ENCODE data around the gene PRKG1. TPM values are rescaled to one million over a fixed set of nuclear protein-coding genes. Genes with fewer than 3 reads are reported as not detected.
"Not testable (repeated sequence)": the region's sequence is repeated elsewhere in the genome, so short reads cannot be mapped to it uniquely, and the experiment has no call there.

PRKG1 gene
- total RNA-seq, 1 donor = 1.2 TPM

DNA sequence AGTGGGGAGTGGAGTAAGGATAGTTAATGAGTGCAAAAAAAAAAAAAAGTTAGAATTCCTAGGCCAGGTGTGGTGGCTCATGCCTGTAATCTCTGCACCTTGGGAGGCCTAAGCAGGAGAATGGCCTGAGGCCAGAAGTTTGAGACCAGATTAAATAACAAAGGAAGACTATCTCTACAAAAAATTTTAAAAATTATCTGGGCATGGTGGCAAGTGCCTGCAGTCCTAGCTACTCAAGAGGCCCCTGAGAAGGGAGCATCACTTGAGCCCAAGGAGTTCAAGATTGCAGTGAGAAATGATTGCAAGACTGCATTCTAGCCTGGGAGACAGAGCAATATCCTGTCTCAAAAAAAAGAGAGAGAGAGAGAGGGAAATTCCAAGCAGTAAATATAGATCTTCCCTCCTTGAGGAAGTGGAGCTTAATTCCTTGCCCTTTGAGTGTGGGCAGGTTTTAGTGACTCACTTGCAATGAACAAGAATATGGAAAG, 644.6 kb downstream of the PRKG1 start:
- no peaks in the 10 kb centered on the region for H3K9me3 ChIP-seq (ENCODE audit: low read depth, low read length)
- H3K27me3 ChIP-seq (ENCODE audit: insufficient read depth, low read length) = no peaks in the 10 kb centered on the region
- H3K4me1 ChIP-seq (ENCODE audit: insufficient read depth, low read length) = no peaks in the 10 kb centered on the region
- no peak overlapping the region for H3K4me3 ChIP-seq (ENCODE audit: low read length)

DNA sequence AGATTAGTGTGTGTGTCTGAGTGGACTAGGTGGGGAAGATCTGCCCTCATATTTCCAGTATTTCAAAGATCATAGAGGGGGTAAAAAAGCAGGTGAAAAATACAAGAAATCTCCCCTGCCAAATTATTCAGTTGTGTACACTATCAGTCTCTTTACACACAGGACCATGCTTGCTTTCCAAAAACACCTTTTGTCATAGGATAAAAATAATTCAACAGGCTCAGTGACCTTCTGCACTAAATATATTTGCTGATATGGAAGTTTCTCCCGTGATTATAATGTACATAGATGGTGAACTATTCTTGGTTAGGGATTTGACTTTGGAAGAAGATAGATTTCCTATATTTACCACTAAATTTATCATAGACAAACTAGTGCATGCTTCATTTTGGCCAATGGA, 649.8 kb downstream of the PRKG1 start:
- H3K27me3 ChIP-seq (ENCODE audit: insufficient read depth, low read length) = no peaks in the 10 kb centered on the region
- H3K4me1 ChIP-seq (ENCODE audit: insufficient read depth, low read length) = no peaks in the 10 kb centered on the region
- H3K4me3 ChIP-seq (ENCODE audit: low read length) = no peak overlapping the region
- no peaks in the 10 kb centered on the region for H3K9me3 ChIP-seq (ENCODE audit: low read depth, low read length)

DNA sequence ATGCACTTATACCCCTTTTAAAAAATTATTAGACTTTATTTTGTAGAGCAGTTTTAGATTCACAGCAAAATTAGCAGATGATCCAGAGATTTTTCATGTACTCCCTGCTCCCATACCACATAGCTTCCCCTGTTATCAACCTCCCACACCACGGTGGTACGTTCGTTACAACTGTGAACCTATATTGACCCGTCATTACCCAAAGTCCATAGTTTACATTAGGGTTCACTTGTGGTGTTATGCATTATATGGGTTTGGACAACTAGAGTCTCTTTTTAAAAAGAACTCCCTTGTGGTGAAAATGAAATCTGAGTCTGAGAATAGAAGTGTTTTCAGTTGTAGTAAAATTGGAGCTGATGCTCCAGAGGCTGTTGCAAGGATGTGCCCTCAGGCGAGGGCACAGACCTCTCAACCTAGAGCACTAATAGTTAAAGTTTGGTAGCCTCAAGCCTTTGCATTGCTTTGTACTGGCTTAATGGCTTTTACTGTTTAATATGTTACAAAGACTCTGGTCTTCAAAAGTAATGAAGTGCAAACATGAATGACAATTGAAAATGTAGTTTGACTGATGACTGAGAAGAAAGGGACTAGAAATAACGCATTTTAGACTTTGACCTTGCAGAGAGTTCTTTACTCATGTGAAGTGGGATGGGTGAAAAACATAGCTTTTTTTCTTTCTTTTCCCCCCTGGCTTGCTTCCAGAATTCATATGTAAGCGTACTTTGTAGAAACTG, 655.7 kb downstream of the PRKG1 start:
- Histone ChIP-seq H3K4me1 (ENCODE audit: insufficient read depth, low read length) (no peaks in the 10 kb centered on the region), H3K9me3 (ENCODE audit: low read depth, low read length) (no peaks in the 10 kb centered on the region), H3K27me3 (ENCODE audit: insufficient read depth, low read length) (no peaks in the 10 kb centered on the region), H3K4me3 (ENCODE audit: low read length) (no peak overlapping the region)

DNA sequence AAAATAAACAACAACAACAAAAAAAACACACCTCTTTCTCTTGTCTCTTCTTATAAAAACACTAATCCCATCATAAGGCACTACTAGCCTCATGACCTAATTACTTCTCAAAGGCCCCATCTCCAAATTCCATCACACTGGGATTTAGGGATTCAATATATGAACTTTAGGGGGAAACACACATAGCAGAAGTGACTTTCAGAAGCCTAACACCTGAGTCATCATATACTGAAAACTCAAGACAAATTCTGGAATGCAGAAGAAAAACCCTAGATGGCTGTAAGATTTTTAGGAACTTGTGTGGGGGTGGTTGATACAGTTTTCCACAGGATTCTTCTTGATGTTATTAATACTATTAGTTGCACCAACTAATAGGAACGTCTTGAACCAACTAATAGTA, 658.8 kb downstream of the PRKG1 start:
- Histone ChIP-seq H3K27me3 (ENCODE audit: insufficient read depth, low read length) (no peaks in the 10 kb centered on the region), H3K9me3 (ENCODE audit: low read depth, low read length) (no peaks in the 10 kb centered on the region), H3K4me1 (ENCODE audit: insufficient read depth, low read length) (no peaks in the 10 kb centered on the region), H3K4me3 (ENCODE audit: low read length) (no peak overlapping the region)

DNA sequence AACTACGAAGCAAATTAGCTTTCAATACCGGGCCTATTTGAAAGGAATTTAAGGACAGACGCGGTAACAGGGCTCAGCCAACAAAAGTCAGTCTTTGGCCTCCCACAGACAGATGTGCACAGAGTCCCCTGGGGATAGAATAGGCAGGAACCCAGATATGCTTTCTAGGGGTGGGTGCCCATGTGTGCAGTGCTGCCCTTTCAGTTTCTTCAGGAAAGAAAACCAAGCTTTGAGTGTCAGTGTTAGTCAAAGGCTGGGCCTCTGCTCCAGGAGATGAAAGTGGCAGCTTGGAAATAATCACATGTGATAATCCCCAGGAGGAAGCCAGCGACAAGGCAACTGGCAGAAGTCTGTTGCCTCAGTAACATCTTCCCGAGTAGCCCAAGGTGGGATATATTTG, 668.9 kb downstream of the PRKG1 start:
- H3K27me3 ChIP-seq (ENCODE audit: insufficient read depth, low read length) = no peaks in the 10 kb centered on the region
- H3K4me3 ChIP-seq (ENCODE audit: low read length) = no peak overlapping the region
- H3K4me1 ChIP-seq (ENCODE audit: insufficient read depth, low read length) = no peaks in the 10 kb centered on the region
- no peaks in the 10 kb centered on the region for H3K9me3 ChIP-seq (ENCODE audit: low read depth, low read length)

DNA sequence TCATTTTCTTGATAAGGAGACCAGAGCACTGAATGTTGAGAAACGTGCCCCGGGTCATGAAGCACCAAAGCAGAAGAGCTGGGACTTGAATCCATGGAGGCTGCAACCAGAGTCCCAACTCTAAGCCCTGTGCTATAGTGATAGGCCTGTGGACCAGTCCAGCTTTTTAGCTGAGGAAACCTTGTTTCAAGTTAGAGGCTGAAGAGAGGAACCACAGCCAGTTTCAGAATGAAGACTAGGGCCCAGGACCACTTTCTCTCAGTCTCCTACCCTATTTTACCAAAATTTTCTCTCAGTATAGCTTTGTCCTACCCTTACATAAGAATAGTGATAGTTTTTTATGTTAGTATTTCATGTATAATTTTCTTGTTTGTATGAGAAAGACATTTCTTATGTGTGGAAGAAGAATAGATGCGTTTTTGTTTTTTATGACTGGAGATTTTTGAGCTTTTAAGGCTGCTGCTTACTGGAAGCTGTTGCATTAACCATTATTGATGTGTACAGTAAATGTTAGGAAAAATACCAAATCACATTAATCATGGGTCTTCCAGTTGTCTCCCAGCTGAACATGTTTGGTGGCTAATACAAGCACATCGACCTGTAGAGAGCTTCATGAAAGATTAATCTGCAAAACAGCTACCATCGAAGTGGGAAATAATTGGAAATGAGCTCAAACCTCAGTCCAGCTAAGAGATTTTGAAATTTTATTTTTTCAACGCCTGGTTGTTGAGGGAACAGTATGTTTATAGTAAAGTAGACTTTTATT, 670.1 kb downstream of the PRKG1 start:
- Histone ChIP-seq H3K4me1 (ENCODE audit: insufficient read depth, low read length) (no peaks in the 10 kb centered on the region), H3K4me3 (ENCODE audit: low read length) (no peak overlapping the region), H3K9me3 (ENCODE audit: low read depth, low read length) (no peaks in the 10 kb centered on the region), H3K27me3 (ENCODE audit: insufficient read depth, low read length) (no peaks in the 10 kb centered on the region)

DNA sequence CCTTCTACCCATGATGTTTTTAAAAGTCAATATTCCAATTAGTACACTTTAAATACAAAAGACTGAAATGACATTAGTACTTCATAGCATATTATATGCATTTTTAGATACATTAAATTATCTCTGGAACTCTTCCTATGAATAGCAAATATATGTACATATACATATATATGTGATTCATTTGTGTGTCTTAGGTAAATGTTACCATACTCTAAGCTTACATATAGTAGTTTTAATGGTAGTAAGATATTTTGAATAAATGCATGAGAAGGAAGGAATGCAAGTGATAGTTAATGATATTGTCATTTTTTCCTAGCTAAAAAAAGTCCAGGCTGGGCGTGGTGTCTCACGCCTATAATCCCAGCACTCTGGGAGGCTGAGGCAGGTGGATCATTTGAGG, 671.1 kb downstream of the PRKG1 start:
- Histone ChIP-seq H3K4me1 (ENCODE audit: insufficient read depth, low read length) (no peaks in the 10 kb centered on the region), H3K9me3 (ENCODE audit: low read depth, low read length) (no peaks in the 10 kb centered on the region), H3K4me3 (ENCODE audit: low read length) (no peak overlapping the region), H3K27me3 (ENCODE audit: insufficient read depth, low read length) (no peaks in the 10 kb centered on the region)

DNA sequence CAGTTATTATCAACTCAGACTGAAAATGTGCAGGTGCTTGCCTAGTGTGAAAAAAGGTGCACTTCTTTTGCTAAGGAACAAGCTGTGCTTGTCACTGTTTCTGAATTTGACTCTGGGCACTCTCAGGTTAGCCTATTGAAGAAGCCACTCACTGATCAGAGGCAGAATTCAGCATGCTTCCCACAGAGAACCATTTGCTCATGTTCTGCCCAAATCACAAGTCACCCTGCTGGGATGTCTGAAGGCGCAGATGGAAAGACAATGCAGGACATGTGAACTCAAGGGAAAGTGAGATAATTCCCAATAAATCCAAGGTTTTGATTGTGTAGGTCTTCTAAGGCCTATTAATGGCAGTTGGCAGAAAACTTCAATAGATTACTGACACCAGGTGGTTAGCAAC, 672.9 kb downstream of the PRKG1 start:
- H3K4me3 ChIP-seq (ENCODE audit: low read length) = no peak overlapping the region
- H3K4me1 ChIP-seq (ENCODE audit: insufficient read depth, low read length) = no peaks in the 10 kb centered on the region
- no peaks in the 10 kb centered on the region for H3K27me3 ChIP-seq (ENCODE audit: insufficient read depth, low read length)
- no peaks in the 10 kb centered on the region for H3K9me3 ChIP-seq (ENCODE audit: low read depth, low read length)

DNA sequence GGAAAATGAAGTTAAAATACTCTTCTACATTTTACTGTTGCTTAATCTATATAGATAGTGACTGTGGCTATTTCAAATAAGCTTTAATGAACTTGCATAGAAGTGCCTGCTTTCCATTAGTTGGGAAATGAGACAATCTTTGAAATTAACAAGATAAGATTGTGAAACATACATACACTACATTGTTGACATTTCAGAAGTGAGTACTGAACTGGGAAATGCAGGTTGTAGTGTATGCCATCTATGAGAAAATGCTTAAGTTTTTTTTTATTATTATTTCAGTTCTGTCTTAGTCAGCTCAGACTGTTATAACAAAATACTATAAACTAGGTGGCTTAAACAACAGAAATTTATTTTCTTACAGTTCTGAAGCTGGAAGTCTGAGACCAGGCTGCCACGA, 674.7 kb downstream of the PRKG1 start:
- H3K4me1 ChIP-seq (ENCODE audit: insufficient read depth, low read length) = no peaks in the 10 kb centered on the region
- H3K9me3 ChIP-seq (ENCODE audit: low read depth, low read length) = no peaks in the 10 kb centered on the region
- no peak overlapping the region for H3K4me3 ChIP-seq (ENCODE audit: low read length)
- H3K27me3 ChIP-seq (ENCODE audit: insufficient read depth, low read length) = no peaks in the 10 kb centered on the region

DNA sequence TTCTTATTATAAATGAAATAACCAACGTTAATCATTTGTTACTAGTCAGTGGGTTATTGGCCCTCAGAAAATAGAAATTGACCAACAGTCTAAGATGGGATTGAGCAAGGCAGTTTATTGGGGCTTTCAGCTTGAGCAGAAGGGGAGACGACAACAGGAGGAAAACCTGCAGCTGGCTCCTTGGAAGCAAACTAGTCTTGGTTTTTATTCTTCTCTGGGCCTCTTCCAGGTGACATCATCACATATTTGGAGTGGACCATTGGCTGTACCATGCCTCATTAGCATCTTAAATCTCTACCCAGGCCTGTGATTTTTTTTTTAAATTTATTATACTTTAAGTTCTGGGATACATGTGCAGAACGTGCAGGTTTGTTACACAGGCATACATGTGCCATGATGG, 684.1 kb downstream of the PRKG1 start:
- Histone ChIP-seq H3K4me1 (ENCODE audit: insufficient read depth, low read length) (no peaks in the 10 kb centered on the region), H3K27me3 (ENCODE audit: insufficient read depth, low read length) (no peaks in the 10 kb centered on the region), H3K4me3 (ENCODE audit: low read length) (no peak overlapping the region), H3K9me3 (ENCODE audit: low read depth, low read length) (no peaks in the 10 kb centered on the region)

DNA sequence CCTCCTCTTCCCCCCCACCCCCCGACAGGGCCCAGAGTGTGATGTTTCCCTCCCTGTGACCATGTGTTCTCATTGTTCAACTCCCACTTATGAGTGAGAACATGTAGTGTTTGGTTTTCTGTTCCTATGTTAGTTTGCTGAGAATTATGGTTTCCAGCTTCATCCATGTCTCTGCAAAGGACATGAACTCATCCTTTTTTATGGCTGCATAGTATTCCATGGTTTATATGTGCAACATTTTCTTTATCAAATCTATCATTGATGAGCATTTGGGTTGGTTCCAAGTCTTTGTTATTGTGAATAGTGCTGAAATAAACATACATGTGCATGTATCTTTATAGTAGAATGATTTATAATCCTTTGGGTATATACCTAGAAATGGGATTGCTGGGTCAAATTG, 684.6 kb downstream of the PRKG1 start:
- not testable (repeated sequence) for H3K9me3 ChIP-seq (ENCODE audit: low read depth, low read length); H3K27me3 ChIP-seq (ENCODE audit: insufficient read depth, low read length); H3K4me3 ChIP-seq (ENCODE audit: low read length); H3K4me1 ChIP-seq (ENCODE audit: insufficient read depth, low read length)

DNA sequence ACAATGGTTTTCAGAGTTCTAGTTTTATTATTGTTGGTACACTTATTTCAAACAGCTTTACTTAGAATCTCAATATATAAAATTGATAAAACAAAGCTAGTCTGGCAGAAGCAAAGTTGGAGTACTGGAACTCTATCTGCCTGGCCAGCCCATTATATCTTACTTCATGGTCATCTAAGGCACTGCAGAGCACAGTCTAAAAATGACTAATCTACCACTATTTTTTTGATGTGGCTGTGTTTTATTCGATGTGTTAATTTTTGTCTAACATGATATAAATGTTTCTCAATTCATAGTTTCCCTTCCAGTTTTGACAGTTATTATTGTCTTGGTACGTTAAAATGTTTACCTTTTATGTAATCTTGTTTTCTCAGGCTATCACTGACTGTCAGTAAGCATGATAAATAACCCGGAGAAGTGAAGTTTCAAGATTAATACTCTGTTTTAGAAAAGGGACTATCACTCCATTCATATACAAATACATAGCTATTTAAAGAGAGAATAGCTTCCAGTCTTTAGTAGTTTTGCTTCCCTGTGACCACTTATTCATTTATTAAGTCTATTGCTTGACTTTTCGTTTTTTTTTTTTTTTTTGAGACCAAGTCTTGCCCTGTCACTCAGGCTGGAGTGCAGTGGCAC, 685.7 kb downstream of the PRKG1 start:
- Histone ChIP-seq H3K4me3 (ENCODE audit: low read length) (no peak overlapping the region), H3K4me1 (ENCODE audit: insufficient read depth, low read length) (no peaks in the 10 kb centered on the region), H3K27me3 (ENCODE audit: insufficient read depth, low read length) (no peaks in the 10 kb centered on the region), H3K9me3 (ENCODE audit: low read depth, low read length) (no peaks in the 10 kb centered on the region)

DNA sequence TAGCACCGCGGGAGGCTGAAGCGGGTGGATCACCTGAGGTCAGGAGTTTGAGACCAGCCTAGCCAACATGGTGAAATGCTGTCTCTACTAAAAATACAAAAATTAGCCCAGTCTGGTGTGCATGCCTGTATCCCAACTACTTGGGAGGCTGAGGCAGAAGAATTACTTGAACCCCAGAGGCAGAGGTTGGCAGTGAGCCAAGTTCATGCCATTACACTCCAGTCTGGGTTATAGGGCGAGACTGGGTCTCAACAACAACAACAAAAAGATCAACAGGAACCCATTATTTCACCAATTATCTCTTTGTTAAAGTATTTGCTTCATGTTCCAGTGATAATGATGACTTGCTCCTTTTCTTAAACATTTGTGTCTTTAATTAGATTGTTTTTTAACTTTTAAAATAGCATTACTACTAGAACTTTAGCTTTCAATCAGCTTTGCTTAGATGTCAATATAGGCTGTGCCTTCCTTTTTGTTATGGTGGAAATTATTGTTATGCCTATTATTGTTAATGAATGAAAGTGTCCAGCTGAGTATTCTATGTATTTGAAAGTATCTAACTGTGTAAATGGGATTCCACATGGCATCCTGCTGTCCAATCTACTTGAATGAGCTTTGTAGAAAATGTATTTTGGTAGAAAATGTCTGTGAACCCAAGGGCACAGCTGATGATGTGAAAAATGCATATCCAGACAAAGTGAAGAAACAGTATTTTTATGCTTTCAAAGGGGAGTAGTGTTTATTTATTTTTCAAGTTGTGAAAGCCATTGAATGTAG, 686.8 kb downstream of the PRKG1 start:
- no peaks in the 10 kb centered on the region for H3K9me3 ChIP-seq (ENCODE audit: low read depth, low read length)
- no peaks in the 10 kb centered on the region for H3K27me3 ChIP-seq (ENCODE audit: insufficient read depth, low read length)
- no peak overlapping the region for H3K4me3 ChIP-seq (ENCODE audit: low read length)
- no peaks in the 10 kb centered on the region for H3K4me1 ChIP-seq (ENCODE audit: insufficient read depth, low read length)

DNA sequence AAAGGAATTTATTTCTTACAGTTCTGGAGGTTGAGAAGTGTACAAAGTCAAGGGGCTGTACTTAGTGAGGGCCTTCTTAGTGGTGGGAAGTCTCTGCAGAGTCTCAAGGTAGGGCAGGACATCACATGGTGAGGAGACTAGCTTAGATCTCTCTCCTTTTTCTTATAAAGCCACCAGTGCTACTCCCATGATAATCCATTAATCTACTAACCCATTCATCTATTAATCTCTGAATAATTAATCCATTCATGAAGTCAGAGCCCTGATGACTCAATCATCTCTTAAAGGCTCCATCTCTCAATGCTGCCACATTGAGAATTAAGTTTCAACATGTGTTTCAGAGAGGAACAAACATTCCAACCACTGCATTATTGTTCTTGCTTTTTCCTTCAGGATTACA, 689.5 kb downstream of the PRKG1 start:
- Histone ChIP-seq H3K9me3 (ENCODE audit: low read depth, low read length) (no peaks in the 10 kb centered on the region), H3K27me3 (ENCODE audit: insufficient read depth, low read length) (no peaks in the 10 kb centered on the region), H3K4me1 (ENCODE audit: insufficient read depth, low read length) (no peaks in the 10 kb centered on the region), H3K4me3 (ENCODE audit: low read length) (no peak overlapping the region)
